ENCODE results near the gene AQP12A. TPM values are rescaled to one million over a fixed set of nuclear protein-coding genes. Genes with fewer than 3 reads are reported as not detected.

The AQP12A gene
- total and polyA plus RNA-seq, 8 donors = not detected

- Histone ChIP-seq H3K27ac (no peak overlapping the region), H3K4me3 (no peak overlapping the region), H3K27me3 (peaks cover 0 to 23% (median 0%) of the 10 kb centered on the region in 3 donors), H3K9me3 (peaks cover 0 to 17% (median 11%) of the 10 kb centered on the region in 4 donors), H3K36me3 (no peaks in the 10 kb centered on the region), H3K4me1 (no peaks in the 10 kb centered on the region)
- 58 to 72% (median 67%) methylated on average over 6 of the region's 6 CpGs for WGBS, 5 donors
- no peak for DNase-seq
- intact Hi-C loops (cut with DNase I; ENCODE audit: low total_unique reads) = no loop called here
- no peak for TF ChIP-seq POLR2AphosphoS5 (IDR thresholded peaks at IDR 0.05)
- no peak for TF ChIP-seq POLR2A (IDR thresholded peaks at IDR 0.05)
- no peak for TF ChIP-seq EP300 (IDR thresholded peaks at IDR 0.05)
- TF ChIP-seq CTCF (IDR thresholded peaks at IDR 0.05) = no peak
Measured at GRCh38 chr2:240663546-240664190, 28.0 kb upstream of the AQP12A start.

GRCh38 chr2:240664622-240665021 is 27.0 kb upstream of the AQP12A start:
- intact Hi-C loops (cut with DNase I; ENCODE audit: low total_unique reads) = no loop called here
- H3K36me3 ChIP-seq = no peaks in the 10 kb centered on the region
- no peak overlapping the region for H3K4me3 ChIP-seq
- 80 to 90% (median 83%) methylated on average over 1 of the region's 1 CpG for WGBS, 5 donors
- peaks cover 0 to 17% (median 11%) of the 10 kb centered on the region in 4 donors for H3K9me3 ChIP-seq
- TF ChIP-seq EP300 (IDR thresholded peaks at IDR 0.05) (no peak), POLR2A (IDR thresholded peaks at IDR 0.05) (no peak), CTCF (IDR thresholded peaks at IDR 0.05) (no peak), POLR2AphosphoS5 (IDR thresholded peaks at IDR 0.05) (no peak)
- no peak overlapping the region for H3K27ac ChIP-seq
- DNase-seq = no peak
- no peaks in the 10 kb centered on the region for H3K4me1 ChIP-seq
- peaks cover 0 to 23% (median 0%) of the 10 kb centered on the region in 3 donors for H3K27me3 ChIP-seq

GRCh38 chr2:240670402-240670801 is 21.3 kb upstream of the AQP12A start:
- Histone ChIP-seq H3K4me3 (no peak overlapping the region), H3K27ac (no peak overlapping the region), H3K36me3 (no peaks in the 10 kb centered on the region), H3K9me3 (peaks cover 0 to 3% (median 0%) of the 10 kb centered on the region in 4 donors), H3K27me3 (peaks cover 11 to 47% (median 26%) of the 10 kb centered on the region in 3 donors), H3K4me1 (peaks cover 0 to 8% (median 3%) of the 10 kb centered on the region in 4 donors)
- no peak for TF ChIP-seq EP300 (IDR thresholded peaks at IDR 0.05)
- no peak for TF ChIP-seq POLR2A (IDR thresholded peaks at IDR 0.05)
- no peak for TF ChIP-seq CTCF (IDR thresholded peaks at IDR 0.05)
- TF ChIP-seq POLR2AphosphoS5 (IDR thresholded peaks at IDR 0.05) = no peak
- DNase-seq = no peak
- intact Hi-C loops (cut with DNase I; ENCODE audit: low total_unique reads) = no loop called here
- 55 to 63% (median 59%) methylated on average over 7 of the region's 7 CpGs for WGBS, 5 donors

DNA sequence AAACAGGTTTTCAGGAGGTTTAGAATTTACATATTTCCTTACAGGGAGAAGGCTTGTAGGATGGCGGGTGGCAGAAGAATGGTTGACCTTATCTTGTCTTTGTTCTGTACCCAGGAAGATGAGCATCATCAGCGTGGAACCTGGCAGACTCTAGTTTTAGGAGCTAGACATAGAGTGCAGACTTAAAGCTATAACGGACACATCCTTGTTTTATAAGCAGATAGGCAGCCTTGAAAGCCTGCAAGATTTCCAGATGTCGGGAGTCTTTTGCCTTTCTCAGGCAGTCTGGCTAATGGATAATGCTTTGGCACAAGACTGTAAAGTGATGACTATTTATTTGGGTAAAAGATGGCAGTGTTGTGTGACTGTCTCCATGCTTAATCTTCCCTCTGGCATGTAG is 20.7 kb upstream of the AQP12A start:
- Histone ChIP-seq H3K4me1 (peaks cover 0 to 8% (median 3%) of the 10 kb centered on the region in 4 donors), H3K27me3 (peaks cover 11 to 47% (median 26%) of the 10 kb centered on the region in 3 donors), H3K36me3 (no peaks in the 10 kb centered on the region), H3K4me3 (no peak overlapping the region), H3K9me3 (no peaks in the 10 kb centered on the region), H3K27ac (no peak overlapping the region)
- intact Hi-C loops (cut with DNase I; ENCODE audit: low total_unique reads) = no loop called here
- WGBS, 5 donors = 70 to 78% (median 76%) methylated on average over 4 of the region's 4 CpGs
- no peak for TF ChIP-seq CTCF (IDR thresholded peaks at IDR 0.05)
- no peak for TF ChIP-seq EP300 (IDR thresholded peaks at IDR 0.05)
- no peak for TF ChIP-seq POLR2AphosphoS5 (IDR thresholded peaks at IDR 0.05)
- no peak for TF ChIP-seq POLR2A (IDR thresholded peaks at IDR 0.05)
- no peak for DNase-seq

Measured in stomach (tissue), 9 donors.